Mesothelial cell of epicardium (in vitro differentiated cells): ENCODE results near the gene LSM4. TPM values are rescaled to one million over a fixed set of nuclear protein-coding genes. Genes with fewer than 3 reads are reported as not detected.
A peak's percentile ranks its signal among the peaks of the same experiment; 100 is the strongest.

Source experiments
- DNase-seq, 2 experiments: peaks; one replicate each; pipeline ENCODE4 v3.0.0; 2021; ENCODE audit warnings: low spot score in 2 of 2; ENCODE audit not compliant: unreplicated experiment in 2 of 2
- H3K27ac Mint-ChIP-seq: 2 replicates; pipeline ENCODE4 v1.8.0; 2021; ENCODE audit warnings: mixed read lengths
- H3K27me3 Mint-ChIP-seq: 2 replicates; pipeline ENCODE4 v1.8.0; 2021; ENCODE audit warnings: low read depth, mixed read lengths
- H3K36me3 Mint-ChIP-seq: 2 replicates; pipeline ENCODE4 v1.8.0; 2021; ENCODE audit warnings: mixed read lengths
- H3K4me1 Mint-ChIP-seq: 2 replicates; pipeline ENCODE4 v1.8.0; 2021; ENCODE audit warnings: mixed read lengths
- H3K4me3 Mint-ChIP-seq: 2 replicates; pipeline ENCODE4 v1.8.0; 2021; ENCODE audit warnings: mild to moderate bottlenecking, moderate library complexity, mixed read lengths
- H3K9me3 Mint-ChIP-seq: 2 replicates; pipeline ENCODE4 v1.8.0; 2021; ENCODE audit warnings: mixed read lengths
- total RNA-seq: library from RNA; stranded (reverse); gene quantifications from 3 replicates; pipeline ENCODE4 v1.2.1, GENCODE V29; 2021
- TF ChIP-seq, protein P1 (sequence below): fragments of 200-600 bp; sonication (generic); IDR thresholded peaks from one replicate; pipeline ENCODE4 v1.5.0; 2021; ENCODE audit warnings: antibody characterized with exemption; ENCODE audit not compliant: unreplicated experiment

The LSM4 gene
- total RNA-seq, 1 donor from 2014 or later: 112 TPM

DNA sequence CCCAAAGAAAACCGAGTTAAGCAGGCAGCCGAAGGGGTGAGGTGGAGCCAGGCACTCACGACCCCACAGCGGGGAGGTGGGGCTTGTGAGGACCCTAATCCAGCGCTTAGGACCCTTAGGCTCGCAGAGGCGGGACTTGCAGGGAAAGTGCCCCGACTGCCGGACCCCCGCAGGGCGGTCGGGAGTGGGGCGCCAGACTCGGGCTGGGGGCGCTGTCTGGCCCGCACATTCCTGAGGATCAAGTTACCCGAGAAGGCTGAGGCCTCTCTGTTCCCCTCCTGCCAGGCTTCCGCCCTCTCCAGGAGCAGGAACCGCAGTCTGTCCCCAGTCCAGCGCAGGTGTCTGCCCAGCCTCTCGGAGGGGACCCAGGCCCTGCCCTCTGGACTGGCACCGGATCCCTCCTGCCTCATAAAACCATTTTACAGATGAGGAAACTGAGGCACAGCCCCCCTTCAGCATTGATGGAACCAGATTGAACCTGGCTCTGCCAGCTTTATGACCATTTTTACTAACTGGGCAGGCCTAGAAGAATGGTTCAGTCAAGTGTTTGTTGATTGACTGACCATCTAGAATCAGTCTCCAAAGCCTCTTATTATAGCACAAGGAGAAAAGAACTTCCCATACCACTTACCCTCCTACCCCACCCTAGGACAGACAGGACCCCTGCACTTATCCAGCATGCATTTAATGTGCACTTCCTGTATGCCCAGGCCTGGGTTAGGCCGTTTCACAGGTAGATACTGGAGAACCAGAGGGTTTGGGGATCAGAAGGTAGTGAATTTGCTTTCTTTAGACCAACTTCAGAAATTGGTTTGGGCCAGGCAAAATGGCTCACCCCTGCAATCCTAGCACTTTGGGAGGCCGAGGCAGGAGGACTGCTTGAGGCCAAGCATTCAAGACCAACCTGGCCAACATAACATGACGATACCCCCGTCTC lies 34.8 kb downstream of the LSM4 start:
- peak in 1 of 2 experiments; percentile 65 for DNase-seq
- no peaks in the 10 kb centered on the region for H3K27me3 Mint-ChIP-seq
- peak overlapping the region; percentile 96 for H3K27ac Mint-ChIP-seq
- H3K4me1 Mint-ChIP-seq: peaks cover 59% of the 10 kb centered on the region
- peak overlapping the region; percentile 41 for H3K4me3 Mint-ChIP-seq
- no peaks in the 10 kb centered on the region for H3K9me3 Mint-ChIP-seq
- no peaks in the 10 kb centered on the region for H3K36me3 Mint-ChIP-seq
- TF ChIP-seq, protein P1, sequence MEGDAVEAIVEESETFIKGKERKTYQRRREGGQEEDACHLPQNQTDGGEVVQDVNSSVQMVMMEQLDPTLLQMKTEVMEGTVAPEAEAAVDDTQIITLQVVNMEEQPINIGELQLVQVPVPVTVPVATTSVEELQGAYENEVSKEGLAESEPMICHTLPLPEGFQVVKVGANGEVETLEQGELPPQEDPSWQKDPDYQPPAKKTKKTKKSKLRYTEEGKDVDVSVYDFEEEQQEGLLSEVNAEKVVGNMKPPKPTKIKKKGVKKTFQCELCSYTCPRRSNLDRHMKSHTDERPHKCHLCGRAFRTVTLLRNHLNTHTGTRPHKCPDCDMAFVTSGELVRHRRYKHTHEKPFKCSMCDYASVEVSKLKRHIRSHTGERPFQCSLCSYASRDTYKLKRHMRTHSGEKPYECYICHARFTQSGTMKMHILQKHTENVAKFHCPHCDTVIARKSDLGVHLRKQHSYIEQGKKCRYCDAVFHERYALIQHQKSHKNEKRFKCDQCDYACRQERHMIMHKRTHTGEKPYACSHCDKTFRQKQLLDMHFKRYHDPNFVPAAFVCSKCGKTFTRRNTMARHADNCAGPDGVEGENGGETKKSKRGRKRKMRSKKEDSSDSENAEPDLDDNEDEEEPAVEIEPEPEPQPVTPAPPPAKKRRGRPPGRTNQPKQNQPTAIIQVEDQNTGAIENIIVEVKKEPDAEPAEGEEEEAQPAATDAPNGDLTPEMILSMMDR: no peak

DNA sequence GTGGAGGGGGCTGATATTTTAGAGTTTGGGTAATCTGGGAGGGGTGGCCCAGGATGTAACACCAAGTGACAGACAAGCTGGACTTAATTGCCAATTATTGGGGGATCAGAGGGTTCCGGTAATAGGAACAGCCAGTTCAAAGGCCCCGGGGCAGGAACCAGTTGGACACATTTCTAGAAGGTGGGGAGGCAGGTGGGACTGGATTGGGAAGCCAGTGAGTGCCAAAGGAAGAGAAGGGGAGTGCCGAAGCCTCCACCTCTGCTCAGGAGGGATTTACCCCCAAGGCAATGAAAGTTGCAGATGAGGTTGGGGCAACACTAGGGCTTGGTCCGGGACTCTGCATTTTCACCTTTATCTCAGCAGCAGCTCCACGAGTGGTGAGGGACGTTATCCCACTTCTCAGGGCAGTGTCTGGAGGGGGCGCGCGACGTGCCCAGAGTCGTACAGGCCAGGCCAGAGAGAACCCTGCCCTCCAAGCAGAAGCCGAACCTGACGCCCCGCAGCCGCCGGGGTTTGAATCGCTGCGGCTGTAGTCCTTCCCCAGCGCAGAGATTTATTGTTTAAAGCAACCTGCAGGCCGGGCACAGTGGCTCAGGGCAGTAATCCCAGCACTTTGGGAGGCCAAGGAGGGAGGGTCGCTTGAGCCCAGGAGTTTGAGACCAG lies 35.8 kb downstream of the LSM4 start:
- DNase-seq: no peak
- peak overlapping the region; percentile 39 for H3K4me3 Mint-ChIP-seq
- TF ChIP-seq, protein P1: no peak
- no peaks in the 10 kb centered on the region for H3K9me3 Mint-ChIP-seq
- no peaks in the 10 kb centered on the region for H3K27me3 Mint-ChIP-seq
- H3K27ac Mint-ChIP-seq: peak overlapping the region; percentile 96
- no peaks in the 10 kb centered on the region for H3K36me3 Mint-ChIP-seq
- H3K4me1 Mint-ChIP-seq: peaks cover 64% of the 10 kb centered on the region

DNA sequence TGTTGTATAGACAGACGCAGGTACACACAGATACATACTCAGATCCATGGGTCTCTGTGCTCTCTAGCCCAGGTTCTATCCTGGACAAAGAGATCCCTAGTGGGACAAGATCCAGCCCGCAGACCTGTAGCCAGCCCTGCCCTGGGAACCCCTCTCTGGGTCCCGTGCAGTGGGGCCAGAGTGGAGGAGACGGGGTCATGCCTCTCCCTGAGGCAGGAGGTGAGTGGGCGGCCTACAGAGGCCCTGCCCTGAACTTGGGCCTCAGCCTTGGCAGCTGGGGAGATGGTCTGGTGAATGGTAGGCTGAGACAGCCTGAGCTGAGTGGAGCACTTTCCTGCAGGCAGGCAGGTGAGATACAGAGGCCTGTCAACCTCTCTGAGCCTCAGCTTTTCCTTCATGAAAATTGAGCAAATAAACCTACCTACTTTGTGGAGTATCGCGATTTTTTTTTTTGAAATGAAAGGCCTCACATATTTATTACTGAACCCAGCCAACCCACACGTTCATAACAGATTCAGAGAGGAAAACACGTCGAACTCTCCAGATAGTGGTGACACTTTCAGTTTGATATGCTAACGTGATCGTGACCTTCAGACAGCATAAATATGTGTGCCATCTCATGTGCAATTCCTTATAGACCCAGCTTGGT lies 38.0 kb downstream of the LSM4 start:
- Mint-ChIP-seq H3K27me3 (no peaks in the 10 kb centered on the region), H3K36me3 (peaks cover under 1% of the 10 kb centered on the region), H3K4me1 (peaks cover 47% of the 10 kb centered on the region), H3K9me3 (no peaks in the 10 kb centered on the region), H3K27ac (peak overlapping the region; percentile 90), H3K4me3 (no peak overlapping the region)
- TF ChIP-seq, protein P1: no peak
- DNase-seq: no peak

DNA sequence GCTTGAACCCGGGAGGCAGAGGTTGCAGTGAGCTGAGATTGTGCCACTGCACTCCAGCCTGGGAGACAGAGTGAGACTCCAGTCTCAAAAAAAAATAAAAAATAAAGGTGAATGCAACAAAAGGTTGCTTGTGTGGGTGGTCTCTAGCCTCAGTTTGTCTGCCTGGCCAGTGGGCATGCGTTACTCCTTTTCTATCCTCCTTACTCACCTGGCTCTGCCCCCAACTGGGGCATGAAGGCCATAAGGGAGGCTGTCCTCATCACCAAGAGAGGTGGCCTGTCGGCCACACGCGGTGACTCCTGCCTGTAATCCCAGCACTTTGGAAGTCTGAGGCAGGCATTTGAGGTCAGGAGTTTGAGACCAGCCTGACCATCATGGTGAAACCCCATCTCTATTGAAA lies 39.5 kb downstream of the LSM4 start:
- Mint-ChIP-seq H3K4me3 (no peak overlapping the region), H3K27ac (peak overlapping the region; percentile 69), H3K4me1 (peaks cover 49% of the 10 kb centered on the region), H3K9me3 (no peaks in the 10 kb centered on the region), H3K27me3 (no peaks in the 10 kb centered on the region), H3K36me3 (peaks cover 8% of the 10 kb centered on the region)
- DNase-seq: no peak
- TF ChIP-seq, protein P1: no peak

DNA sequence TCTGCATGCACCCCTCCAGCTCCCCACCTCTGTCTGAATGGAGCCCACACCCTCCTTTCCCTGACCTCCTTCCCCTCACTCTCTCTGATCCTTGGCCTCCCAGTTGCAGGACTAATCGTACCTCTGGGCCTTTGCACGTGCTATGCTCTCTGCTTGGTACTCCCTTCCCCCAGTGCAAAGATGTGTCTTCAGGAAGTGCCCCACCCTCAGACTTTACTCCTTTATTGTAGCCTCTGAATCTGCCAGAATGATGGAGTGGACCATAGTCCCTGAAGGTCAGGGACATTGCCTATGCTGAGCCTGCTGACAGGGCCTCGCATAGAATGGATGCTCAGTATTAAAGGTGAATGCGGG lies 40.1 kb downstream of the LSM4 start:
- DNase-seq: no peak
- Mint-ChIP-seq H3K36me3 (peaks cover 8% of the 10 kb centered on the region), H3K4me1 (peaks cover 49% of the 10 kb centered on the region), H3K9me3 (no peaks in the 10 kb centered on the region), H3K4me3 (peak overlapping the region; percentile 69), H3K27me3 (no peaks in the 10 kb centered on the region), H3K27ac (peak overlapping the region; percentile 99)
- TF ChIP-seq, protein P1: no peak
